Body of pancreas (tissue), 4 donors: ENCODE data around the gene KCND2.

Experiments used
- CTCF ChIP-seq, 7 experiments: fragments of 450-650 bp in 4 of 7; fragments of 200-600 bp in 3 of 7; sonication (generic) in 3 of 7; IDR thresholded peaks; one replicate each; pipeline ENCODE4 v1.5.1; 2016 to 2019; ENCODE audit warnings: antibody characterized with exemption in 7 of 7
- POLR2A ChIP-seq, 3 donors: fragments of 450-650 bp; IDR thresholded peaks; one replicate each; pipeline ENCODE4 v1.6.1; 2016; ENCODE audit warnings: antibody characterized with exemption in 3 of 3, mild to moderate bottlenecking in 2 of 3

- TF ChIP-seq CTCF (IDR thresholded peaks at IDR 0.05) (no peak), POLR2A (IDR thresholded peaks at IDR 0.05) (no peak)
Measured at GRCh38 chr7:120547605-120548004, 274.6 kb downstream of the KCND2 start.
